ENCODE results near the gene URB2. TPM values are rescaled to one million over a fixed set of nuclear protein-coding genes. Genes with fewer than 3 reads are reported as not detected.
"Not testable (repeated sequence)": the region's sequence is repeated elsewhere in the genome, so short reads cannot be mapped to it uniquely, and the experiment has no call there.

URB2 gene
- 16.6 and 21.8 TPM in 2 replicates for total RNA-seq

- peak; percentile 63 for DNase-seq (ENCODE audit: low read depth, low spot score)
These were observed at the start of gene URB2, which contains the start of gene TAF5L for GRCh38 chr1:229625915-229626831. URB2 (plus strand) TSS chr1:229626247; CDS start chr1:229627634, 1,387 bp downstream. TAF5L (minus strand) TSS chr1:229626122; CDS start chr1:229614482, 11,640 bp downstream.

- no peak for DNase-seq (ENCODE audit: low read depth, low spot score)
These were observed 47.6 kb upstream of the URB2 start for GRCh38 chr1:229578168-229579058.

GRCh38 chr1:229579059-229579673 is 46.9 kb upstream of the URB2 start:
- DNase-seq (ENCODE audit: low read depth, low spot score), result peak; percentile 51

- no peak for DNase-seq (ENCODE audit: low read depth, low spot score)
These were observed 44.6 kb upstream of the URB2 start for GRCh38 chr1:229581485-229581884.

- no peak for DNase-seq (ENCODE audit: low read depth, low spot score)
These were observed 43.9 kb upstream of the URB2 start for GRCh38 chr1:229582011-229582694.

GRCh38 chr1:229582715-229583114 is 43.3 kb upstream of the URB2 start:
- no peak for DNase-seq (ENCODE audit: low read depth, low spot score)

- DNase-seq (ENCODE audit: low read depth, low spot score), result no peak
These were observed 40.7 kb upstream of the URB2 start for GRCh38 chr1:229585338-229585737.

- DNase-seq (ENCODE audit: low read depth, low spot score), result no peak
These were observed 35.9 kb upstream of the URB2 start for GRCh38 chr1:229590119-229590518.

GRCh38 chr1:229593800-229594199 is 32.2 kb upstream of the URB2 start:
- no peak for DNase-seq (ENCODE audit: low read depth, low spot score)

- no peak for DNase-seq (ENCODE audit: low read depth, low spot score)
These were observed 31.6 kb upstream of the URB2 start for GRCh38 chr1:229594227-229595008.

GRCh38 chr1:229595876-229596275 is 30.2 kb upstream of the URB2 start:
- DNase-seq (ENCODE audit: low read depth, low spot score), result not testable (repeated sequence)

- no peak for DNase-seq (ENCODE audit: low read depth, low spot score)
These were observed 28.9 kb upstream of the URB2 start for GRCh38 chr1:229596925-229597699.

GRCh38 chr1:229597877-229598276 is 28.2 kb upstream of the URB2 start:
- DNase-seq (ENCODE audit: low read depth, low spot score), result no peak

- DNase-seq (ENCODE audit: low read depth, low spot score), result no peak
These were observed 26.7 kb upstream of the URB2 start for GRCh38 chr1:229599218-229599954.

- DNase-seq (ENCODE audit: low read depth, low spot score), result no peak
These were observed 25.8 kb upstream of the URB2 start for GRCh38 chr1:229600229-229600628.

- DNase-seq (ENCODE audit: low read depth, low spot score), result no peak
These were observed 22.6 kb upstream of the URB2 start for GRCh38 chr1:229603371-229604005.

- DNase-seq (ENCODE audit: low read depth, low spot score), result no peak
These were observed 18.7 kb upstream of the URB2 start for GRCh38 chr1:229607370-229607769.

GRCh38 chr1:229608590-229608989 is 17.5 kb upstream of the URB2 start:
- no peak for DNase-seq (ENCODE audit: low read depth, low spot score)

Measured in pulmonary artery endothelial cell (primary cell).